LHCN-M2 (cell line): ENCODE results near the gene FBN3. TPM values are rescaled to one million over a fixed set of nuclear protein-coding genes. Genes with fewer than 3 reads are reported as not detected.
A peak's percentile ranks its signal among the peaks of the same experiment; 100 is the strongest.
"Not testable (repeated sequence)": the region's sequence is repeated elsewhere in the genome, so short reads cannot be mapped to it uniquely, and the experiment has no call there.

Source experiments
- DNase-seq: peaks from one replicate; pipeline ENCODE4 v3.0.0-alpha.2; 2012; ENCODE audit warnings: low read depth
- polyA plus RNA-seq: library from polyadenylated mRNA; unstranded; fragments of >200 nt; gene quantifications from one replicate; pipeline ENCODE4 v1.2.1, GENCODE V29; 2012; ENCODE audit warnings: missing spikeins
- total RNA-seq: library from RNA; depleted of rRNA; stranded (reverse); fragments of >200 nt; gene quantifications from 2 replicates; pipeline ENCODE4 v1.2.3, GENCODE V29; 2014; rRNA removed

FBN3 gene
- total RNA-seq, result not detected in 2 replicates
- not detected for polyA plus RNA-seq

DNA sequence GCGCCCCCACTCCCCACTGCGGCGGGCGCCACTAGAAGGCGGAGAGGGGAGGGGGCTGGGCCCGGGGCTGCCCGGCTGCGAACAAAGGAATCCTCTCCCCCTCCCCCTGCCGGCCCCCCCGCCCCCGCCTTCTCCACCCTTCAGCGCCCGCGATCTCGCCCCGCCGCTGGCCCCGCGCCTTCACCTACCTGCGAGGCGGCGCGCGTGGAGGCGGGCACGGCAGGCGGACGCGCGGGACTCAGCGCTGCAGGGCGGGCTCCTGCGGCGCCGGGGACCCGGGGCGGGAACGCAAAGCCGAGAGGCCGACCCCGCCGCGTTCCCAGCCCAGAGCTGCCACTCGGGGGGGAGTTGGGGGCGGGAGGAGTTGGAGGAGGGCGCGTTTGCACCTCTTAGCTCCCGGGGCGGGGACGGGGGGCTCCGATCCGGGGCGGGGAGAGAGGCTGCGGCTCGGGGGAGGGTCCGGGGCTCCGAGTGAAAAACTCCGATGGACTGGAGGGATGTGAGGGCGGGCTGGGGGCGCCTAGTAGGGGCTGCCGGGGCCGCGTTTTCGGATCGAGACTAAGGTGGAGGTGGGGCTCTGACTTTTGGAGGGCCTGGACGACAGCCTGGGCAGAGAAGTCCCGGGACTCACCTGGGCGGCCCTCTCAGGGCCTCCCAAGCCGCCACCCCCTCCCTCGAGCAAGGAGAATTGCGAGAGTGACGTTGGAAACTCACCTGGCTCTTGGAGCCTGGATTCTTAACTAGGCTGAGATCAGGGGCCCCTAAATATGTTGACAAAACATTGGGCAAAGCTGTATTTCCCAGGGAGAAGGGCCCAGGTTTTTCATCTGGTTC is at the start of gene FBN3:
FBN3 (minus strand) TSS at position 332 of the 834 bp plus-strand sequence. CDS start 2,112 bp downstream, outside the sequence.
- no peak for DNase-seq

DNA sequence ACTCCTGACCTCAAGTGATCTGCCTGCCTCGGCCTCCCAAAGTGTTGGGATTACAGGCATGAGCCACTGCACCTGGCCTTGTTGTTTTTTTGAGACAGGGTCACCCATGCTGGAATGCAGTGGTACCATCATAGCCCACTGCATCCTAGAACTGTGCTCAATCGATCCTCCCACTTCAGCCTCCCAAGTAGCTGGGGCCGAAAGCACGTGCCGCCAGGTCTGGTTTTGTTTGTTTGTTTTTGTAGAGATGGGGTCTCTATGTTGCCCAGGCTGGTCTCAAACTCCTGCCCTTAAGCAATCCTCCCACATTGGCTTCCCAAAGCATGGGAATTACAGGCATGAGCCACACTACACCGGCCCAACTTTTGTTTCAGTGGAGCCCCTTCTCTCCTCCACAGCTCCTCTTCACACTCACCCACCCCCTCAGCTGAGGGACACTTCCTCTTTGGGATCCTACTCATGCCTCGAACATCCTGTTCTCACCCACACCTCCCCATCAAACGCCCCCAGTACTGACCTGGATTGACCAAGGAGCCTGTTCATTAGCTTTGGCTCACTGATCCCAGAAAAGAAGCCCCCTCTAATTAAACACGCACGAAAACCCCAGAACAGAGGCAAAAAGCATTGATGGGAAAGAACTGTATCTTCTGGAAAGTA is 47.0 kb upstream of the FBN3 start:
- DNase-seq, result no peak

DNA sequence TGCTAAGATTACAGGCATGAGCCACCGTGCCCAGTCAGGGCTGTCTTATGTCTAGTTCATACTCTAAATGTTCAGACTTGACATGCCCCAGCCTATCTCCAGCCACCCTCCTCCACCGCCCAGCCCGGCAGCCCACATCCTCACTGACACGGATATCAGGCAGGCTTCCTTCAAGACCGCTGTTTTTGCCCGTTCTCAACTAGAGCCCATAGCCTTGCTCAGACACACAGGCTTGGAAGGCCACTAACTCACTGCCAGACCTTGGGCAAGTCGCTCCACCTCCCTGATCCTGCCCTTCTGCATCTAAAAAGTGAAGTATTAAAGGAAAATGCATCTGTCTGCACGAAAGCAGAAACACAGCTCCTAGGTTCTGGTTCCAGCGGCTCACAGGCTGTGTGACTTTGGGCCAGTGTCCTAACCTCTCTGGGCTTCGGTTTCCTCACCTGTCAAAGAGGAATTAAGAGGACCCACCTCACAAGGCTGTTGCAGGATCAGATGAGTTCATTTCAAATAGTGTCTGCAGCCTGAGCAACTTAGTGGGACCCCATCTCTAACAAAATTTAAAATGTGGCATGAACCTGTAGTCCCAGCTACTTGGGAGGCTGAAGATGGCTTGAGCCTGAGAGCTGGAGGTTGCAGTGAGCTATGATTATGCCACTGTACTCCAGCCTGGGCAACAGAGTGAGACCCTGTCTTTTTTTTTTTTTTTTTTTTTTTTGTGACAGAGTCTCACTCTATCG is 45.3 kb upstream of the FBN3 start:
- no peak for DNase-seq

DNA sequence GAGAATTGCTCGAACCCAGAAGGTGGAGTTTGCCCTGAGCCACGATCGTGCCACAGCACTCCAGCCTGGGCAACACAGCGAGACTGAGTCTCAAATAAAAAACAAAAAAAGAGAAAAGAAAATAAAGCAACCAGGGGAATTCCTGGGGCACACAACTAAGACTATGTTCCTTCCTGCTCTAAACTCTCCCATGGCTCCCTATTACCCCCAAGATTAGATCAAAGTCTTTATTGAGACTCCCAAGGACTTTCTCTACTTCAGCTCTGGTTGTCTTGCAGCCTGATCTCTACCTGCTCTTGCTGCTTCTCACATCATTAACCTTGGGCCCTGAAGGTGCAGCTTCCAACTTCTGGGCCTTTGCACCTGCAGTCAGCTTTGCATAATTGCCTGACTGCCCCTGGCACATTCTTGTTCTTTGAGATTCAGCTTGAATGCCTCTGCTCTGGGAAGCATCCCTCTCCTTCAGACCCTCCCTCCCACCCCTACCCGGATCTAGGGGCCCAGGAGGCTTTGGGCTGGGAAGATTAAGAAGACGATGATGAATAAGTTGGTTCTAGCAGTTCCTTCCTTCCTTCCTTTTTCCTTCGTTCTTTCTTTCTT is 42.9 kb upstream of the FBN3 start:
- DNase-seq, result no peak

DNA sequence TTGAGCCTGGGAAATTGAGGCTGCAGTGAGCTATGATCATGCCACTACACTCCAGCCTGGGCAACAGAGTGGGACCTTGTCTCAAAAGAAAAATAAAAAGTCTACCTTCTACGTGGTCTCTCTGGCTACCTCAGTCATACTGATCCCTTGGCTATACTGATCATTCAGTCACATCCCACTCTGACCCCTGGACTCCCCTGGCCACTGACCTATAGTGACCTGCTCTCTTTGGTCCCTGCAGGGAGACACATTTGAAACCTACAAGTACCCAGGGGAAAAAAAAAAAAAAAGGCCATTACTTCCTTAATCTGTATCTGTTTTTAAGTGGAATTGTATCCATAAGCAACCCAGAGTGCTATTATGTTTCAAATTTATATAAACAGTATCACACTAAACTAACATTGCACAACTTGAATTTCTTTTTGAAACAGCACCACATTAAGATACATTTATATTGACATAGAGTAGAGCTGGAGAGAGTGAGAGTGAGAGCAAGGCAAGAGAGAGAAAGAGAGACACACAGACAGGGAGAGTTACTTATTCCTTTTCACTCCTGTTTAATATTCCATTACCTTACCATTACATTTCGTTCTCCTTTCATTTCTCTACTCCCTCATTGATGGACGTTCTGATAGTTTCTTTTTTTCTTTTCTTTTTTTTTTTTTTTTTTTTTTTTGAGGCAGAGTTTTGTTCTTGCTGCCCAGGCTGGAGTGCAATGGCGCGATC is 36.1 kb upstream of the FBN3 start:
- no peak for DNase-seq

DNA sequence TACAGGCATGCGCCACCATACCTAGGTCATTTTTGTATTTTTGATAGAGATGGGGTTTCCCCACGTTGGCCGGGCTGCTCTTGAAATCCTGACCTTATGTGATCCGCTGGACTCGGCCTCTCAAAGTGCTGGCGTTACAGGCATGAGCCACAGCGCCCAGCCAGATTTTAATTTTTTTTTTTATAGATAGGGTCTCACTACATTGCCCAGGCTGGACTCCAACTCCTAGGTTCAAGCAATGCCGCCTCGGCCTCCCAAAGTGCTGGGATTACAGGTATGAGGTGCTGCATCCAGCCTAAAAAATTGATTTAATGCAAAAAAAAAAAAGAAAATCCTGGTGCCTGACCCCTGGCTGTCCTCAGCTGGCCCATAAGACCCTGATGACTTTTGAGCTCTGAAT is 34.9 kb upstream of the FBN3 start:
- DNase-seq, result no peak

DNA sequence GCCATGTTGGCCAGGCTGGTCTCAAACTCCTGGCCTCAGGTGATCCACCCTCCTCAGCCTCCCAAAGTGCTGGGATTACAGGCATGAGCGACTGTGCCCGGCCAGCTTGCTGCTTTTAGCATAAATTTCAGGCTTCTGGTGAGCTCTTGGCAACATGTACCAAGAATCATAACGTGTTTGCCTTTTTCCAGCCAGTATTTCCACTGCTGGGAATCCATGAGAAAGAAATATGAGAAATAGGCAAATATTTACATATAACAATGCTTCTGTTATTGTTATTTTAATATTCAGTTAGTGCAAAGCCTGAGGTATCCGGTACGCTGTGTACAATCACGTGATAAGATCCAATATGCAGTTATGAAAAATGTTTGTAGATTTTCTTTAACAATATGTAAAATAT is 30.6 kb upstream of the FBN3 start:
- no peak for DNase-seq

DNA sequence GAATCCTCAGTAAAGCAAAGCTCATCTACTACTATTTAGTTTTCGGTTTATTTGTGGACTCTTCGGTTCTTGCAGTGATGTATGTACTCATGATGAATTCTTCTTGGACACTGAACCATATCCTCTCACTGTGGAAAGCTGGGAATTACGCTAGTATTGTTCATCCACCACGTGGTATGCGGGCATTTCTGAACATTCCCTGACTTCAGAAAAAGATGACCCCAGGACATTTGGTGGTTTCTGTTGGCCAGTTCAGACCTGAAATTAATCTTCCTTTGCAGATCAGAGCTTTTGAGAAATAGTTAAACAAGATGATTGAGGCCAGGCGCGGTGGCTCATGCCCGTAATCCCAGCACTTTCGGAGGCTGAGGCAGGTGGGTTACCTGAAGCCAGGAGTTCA is 25.3 kb upstream of the FBN3 start:
- DNase-seq, result peak; percentile 62

DNA sequence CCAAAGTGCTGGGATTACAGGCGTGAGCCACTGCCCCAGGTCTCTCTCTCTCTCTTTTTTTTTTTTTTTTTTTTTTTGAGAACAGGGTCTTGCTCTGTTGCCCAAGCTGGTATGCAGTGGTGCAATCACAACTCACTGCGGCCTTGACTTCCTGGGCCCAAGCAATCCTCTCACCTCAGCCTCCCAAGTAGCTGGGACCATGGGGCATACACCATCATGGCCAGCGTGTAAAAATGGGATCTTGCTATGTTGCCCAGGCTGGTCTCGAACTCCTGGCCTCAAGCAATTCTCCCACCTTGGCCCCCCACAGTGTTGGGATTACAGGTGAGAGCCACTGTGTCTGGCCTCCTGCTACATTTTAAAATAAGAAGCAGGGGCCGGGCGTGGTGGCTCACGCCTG is 19.1 kb upstream of the FBN3 start:
- DNase-seq, result no peak

DNA sequence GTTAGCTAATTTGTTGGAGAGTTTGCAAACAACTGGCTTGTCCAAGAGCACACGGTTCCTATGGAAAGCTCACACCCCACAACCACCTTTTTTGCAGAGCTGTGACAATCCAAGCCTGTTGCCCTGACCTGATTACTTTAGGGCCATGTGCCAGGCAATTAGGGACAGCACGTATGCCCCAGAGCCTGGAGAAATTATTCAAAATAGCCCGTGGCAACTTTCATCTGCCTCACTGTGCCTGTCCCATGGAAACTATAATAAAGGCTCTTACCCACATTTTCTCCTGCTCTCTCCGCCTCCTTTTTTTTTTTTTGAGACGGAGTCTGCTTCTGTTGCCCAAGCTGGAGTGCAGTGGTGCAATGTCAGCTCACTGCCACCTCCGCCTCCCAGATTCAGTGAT is 18.6 kb upstream of the FBN3 start:
- no peak for DNase-seq

DNA sequence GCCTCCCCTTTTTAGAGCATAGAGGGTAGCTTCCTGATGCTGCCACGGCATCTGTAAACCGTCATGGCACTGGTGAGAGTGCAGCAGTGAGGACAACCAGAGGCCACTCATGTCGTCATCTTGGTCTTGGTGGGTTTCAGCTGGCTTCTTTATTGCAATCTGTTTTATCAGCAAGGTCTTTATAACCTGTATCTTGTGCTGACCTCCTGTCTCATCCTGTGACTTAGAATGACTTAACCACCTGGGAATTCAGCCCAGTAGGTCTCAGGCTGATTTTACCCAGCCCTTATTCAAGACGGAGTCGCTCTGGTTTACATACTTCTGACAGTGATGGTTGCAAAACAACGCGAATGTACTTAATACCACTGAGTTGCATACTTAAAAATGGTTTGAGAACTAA is 14.4 kb upstream of the FBN3 start:
- DNase-seq, result no peak

DNA sequence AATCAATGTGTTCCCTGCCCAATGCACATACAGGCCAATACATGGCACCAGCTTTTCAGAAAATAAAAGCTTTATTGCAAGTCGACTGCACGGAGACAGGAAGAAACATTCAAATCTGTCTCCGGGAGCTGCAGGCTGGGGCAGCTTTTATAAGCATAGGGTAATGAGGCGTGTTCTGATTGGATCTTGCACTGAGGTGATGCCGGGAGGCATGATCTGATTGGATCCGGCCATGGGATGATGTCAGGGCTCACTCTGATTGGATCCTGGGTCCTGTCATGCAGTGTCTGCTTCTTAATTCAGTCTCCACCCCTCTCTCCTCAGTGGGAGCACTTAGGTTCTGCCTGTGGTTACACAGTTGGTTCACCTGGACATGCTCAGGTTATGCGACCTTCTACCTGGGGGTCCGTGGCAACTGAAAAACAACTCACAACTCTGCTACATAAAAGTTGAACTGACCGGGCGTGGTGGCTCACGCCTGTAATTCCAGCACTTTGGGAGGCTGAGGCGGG is 11.8 kb upstream of the FBN3 start:
- DNase-seq, result no peak

DNA sequence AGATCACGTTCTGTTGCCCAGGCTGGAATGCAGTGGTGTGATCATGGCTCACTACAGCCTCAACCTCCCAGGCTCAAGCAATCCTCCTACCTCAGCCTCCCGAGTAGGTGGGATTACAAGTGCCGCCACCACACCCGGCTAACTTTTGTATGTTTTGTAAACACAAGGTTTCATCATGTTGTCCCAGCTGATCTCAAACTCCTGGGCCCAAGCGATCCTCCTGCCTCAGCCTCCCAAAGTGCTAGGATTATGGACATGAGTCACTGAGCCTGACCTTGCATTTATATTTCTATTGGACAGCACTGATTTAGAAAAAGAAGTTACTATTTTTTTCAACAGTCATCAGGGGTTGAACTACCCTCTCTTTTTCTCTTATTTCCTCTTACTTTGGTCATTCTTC is 9.9 kb upstream of the FBN3 start:
- DNase-seq, result not testable (repeated sequence)

DNA sequence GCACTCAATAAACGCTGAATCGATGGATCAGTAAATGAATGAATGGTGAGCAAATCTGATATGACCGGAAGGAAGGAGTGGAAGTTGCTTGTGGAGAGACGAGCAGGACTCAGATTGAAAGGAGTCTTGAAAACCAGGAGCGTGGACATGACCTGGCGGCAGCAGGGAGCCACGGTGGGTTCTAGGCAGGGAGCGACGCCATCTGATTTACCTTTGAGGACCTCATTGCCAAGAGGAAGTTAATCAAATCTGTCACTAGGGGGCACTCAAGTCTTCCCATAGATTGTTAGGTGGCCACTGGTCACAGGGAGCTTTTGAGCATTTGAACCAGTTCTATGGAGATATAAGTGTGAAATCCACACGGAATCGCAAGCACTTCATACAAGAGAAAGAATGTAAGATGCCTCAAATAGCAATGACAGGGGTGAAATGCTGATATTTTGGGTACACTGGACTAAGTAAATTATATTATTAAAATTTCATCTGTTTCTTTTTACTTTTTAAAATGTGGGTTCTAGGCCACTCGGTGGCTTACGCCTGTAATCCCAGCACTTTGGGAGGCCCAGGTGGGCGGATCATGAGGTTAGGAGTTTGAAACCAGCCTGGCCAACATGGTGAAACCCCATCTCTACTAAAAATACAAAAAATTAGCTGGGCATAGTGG is 9.2 kb upstream of the FBN3 start:
- DNase-seq, result peak; percentile 59

DNA sequence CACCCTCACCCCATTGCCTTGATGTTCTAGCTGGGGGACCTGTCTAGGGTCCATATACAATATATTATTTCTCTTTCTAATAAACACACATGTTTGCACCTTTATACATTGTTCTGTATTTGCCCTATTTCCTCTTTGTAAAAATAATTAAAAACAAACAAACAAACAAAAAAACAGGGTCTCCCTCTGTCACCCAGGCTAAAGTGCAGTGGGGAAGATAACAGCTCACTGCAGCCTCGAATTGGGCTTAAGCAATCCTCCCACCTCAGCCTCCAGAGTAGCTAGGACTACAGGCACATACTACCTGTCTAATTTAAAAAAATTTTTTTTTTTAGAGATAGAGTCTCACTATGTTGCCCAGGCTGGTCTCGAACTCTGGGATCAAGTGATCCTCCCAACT is 5.9 kb upstream of the FBN3 start:
- DNase-seq, result no peak

DNA sequence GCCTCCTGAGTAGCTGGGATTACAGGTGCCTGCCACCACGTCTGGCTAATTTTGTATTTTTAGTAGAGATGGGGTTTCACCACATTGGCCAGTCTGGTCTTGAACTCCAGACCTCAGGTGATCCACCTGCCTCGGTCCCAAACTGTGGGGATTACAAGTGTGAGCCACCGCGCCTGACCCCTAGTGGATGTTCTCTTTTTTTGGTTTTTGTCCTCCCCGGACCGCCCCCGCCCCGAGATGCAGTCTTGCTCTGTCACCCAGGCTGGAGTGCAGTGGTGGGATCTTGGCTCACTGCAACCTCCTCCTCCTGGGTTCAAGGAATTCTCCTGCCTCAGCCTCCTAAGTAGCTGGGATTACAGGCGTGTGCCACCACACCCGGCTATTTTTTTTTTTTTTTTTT is 4.6 kb upstream of the FBN3 start:
- not testable (repeated sequence) for DNase-seq

DNA sequence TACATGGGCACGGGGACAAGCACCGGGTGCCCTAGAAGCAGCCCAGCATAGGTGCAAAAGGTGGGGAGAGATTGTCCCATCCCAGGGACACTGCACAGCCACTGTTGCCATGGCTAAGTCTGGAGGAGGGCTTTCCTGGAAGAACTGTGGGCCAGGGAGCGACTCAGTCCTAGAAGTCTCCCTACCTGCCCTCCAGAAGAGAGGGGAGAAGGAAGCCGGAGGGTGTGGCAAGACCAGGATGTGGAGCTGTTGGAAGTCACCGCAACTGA is 2.3 kb upstream of the FBN3 start:
- no peak for DNase-seq

DNA sequence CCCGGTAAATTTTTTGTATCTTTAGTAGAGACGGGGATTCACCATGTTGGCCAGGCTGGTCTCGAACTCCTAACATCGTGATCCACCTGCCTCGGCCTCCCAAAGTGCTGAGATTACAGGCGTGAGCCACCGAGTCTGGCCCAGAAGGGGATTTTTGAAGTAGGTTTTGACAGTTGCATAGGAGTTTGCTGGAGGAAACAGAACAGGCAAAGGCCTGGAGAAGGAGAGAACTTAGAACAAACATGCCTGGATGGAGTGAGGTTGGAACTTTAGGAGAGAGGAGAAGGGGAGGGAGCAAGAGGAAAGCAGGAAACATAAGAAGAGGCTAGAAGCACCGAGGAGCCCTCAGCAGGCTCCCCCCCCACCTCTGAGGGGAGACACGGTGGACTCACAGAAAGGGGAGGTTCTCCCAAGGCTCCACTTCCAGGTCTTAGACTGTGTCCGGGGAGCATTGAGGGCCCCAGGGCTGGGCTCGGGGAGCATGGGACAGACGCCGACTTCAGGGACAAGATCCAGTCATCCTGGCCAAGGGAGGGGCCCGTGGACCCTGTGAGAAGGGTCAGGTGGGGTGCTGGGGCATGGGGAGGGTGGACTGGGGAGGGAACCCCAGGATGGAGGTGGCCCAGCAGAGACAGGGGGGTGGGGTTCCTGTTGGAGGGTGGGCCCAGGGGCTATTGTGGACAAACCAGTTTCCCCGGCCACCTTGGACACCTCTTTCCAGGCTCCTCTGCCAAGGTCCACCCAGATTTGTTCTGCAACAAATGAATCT is 1.8 kb upstream of the FBN3 start:
- no peak for DNase-seq

DNA sequence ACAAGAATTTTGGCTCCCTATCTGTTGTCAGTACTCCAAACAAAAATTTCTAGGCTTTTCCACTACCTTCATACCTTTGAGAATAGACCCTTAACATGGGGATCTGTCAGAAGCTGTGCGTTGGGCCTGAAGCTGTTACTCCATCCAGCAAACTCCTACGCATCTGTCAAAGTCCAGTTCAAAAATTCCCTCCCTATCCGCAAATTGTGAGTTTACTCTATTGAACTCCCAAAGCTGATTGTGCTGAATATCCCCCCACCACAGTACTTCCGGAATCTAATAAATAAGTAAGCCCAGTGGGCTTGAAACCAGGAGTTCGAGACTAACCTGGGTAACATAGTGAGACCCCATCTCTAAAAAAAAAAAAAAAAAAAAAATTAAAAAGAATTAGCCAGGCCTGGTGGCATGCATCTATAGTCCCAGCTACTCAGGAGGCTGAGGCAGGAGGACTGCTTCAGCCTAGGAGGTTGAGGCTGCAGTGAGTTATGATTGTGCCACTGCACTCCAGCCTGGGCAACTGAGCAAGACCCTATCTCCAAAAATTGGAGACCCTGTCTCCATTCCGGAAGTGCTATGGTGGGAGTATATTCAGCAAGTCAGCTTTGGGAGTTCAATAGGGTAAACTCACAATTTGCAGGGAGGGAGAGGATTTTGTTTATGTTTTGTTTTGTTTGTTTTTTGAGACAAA is 930 bp upstream of the FBN3 start:
- DNase-seq, result no peak
